Neural progenitor cell (in vitro differentiated cells): ENCODE measurements around the gene CD44.

Experiments used
- CTCF ChIP-seq: fragments of 200-600 bp; sonication (generic); IDR thresholded peaks from 2 replicates; pipeline ENCODE4 v1.5.1; 2017; ENCODE audit warnings: antibody characterized with exemption, mild to moderate bottlenecking
- EZH2 ChIP-seq: fragments of 200-600 bp; sonication (generic); IDR thresholded peaks from 2 replicates; pipeline ENCODE4 v1.6.1; 2017; ENCODE audit warnings: antibody characterized with exemption, mild to moderate bottlenecking, moderate library complexity

GRCh38 chr11:35223991-35224390, 85.0 kb downstream of the CD44 start:
- TF ChIP-seq EZH2, result no peak
- TF ChIP-seq CTCF, result no peak
